Measurements from ENCODE around the gene ABCA3.

- TF ChIP-seq CTCF (IDR thresholded peaks at IDR 0.05 in 4 of 5, conservative IDR thresholded peaks at IDR 0.05 in 1 of 5) (no peak), POLR2A (IDR thresholded peaks at IDR 0.05) (no peak)
Measured at GRCh38 chr16:2299915-2300192, 40.7 kb downstream of the ABCA3 start.

All from gastrocnemius medialis (tissue), 4 donors.